Colonic mucosa (tissue), 4 donors: Measurements from ENCODE around the gene GLI2. TPM values are rescaled to one million over a fixed set of nuclear protein-coding genes. Genes with fewer than 3 reads are reported as not detected.

ENCODE experiments used
- DNase-seq: peaks from one replicate; pipeline ENCODE4 v3.0.0-alpha.2; 2020
- H3K27ac ChIP-seq: fragments of 200-600 bp; one replicate; pipeline ENCODE4 v1.8.0; 2021
- H3K27me3 ChIP-seq: fragments of 200-600 bp; one replicate; pipeline ENCODE4 v1.8.0; 2021
- H3K36me3 ChIP-seq: fragments of 200-600 bp; one replicate; pipeline ENCODE4 v1.8.0; 2021
- H3K4me1 ChIP-seq: fragments of 200-600 bp; one replicate; pipeline ENCODE4 v1.8.0; 2021; ENCODE audit warnings: mild to moderate bottlenecking
- H3K4me3 ChIP-seq: fragments of 200-600 bp; one replicate; pipeline ENCODE4 v1.8.0; 2021
- H3K9ac ChIP-seq, 2 donors: one replicate each; pipeline ENCODE4 v1.7.0; 2013; ENCODE audit warnings: control low read depth in 2 of 2, low read depth in 2 of 2, low read length in 2 of 2
- H3K9me3 ChIP-seq: fragments of 200-600 bp; one replicate; pipeline ENCODE4 v1.8.0; 2021
- intact Hi-C: fragments of 100-400 bp; cut with DNase I; formaldehyde crosslinking; loops from one replicate; pipeline ENCODE4 v1.14.1; 2022
- total RNA-seq, 2 donors: library from RNA; stranded (reverse); fragmentation: NEBNext Ultra II Directional in 1 of 2; extraction: Animal tissue kit (Norgen Biotek cat#: 25700) in 1 of 2; gene quantifications; one replicate each; pipeline ENCODE4 v1.2.1, GENCODE V29; 2021
- TF ChIP-seq, protein P1 (sequence below): fragments of 200-600 bp; IDR thresholded peaks from one replicate; pipeline ENCODE4 v1.8.0; 2022; ENCODE audit warnings: antibody characterized with exemption, mild to moderate bottlenecking
- donor health status: healthy.
- donor health status: DM: no; HTN: no; CAD: no.
- donor health status: DM: no; HTN: no; CAD: no.

The GLI2 gene
- total RNA-seq, 2 donors from 2014 or later, result 1.3 to 2.0 TPM

DNA sequence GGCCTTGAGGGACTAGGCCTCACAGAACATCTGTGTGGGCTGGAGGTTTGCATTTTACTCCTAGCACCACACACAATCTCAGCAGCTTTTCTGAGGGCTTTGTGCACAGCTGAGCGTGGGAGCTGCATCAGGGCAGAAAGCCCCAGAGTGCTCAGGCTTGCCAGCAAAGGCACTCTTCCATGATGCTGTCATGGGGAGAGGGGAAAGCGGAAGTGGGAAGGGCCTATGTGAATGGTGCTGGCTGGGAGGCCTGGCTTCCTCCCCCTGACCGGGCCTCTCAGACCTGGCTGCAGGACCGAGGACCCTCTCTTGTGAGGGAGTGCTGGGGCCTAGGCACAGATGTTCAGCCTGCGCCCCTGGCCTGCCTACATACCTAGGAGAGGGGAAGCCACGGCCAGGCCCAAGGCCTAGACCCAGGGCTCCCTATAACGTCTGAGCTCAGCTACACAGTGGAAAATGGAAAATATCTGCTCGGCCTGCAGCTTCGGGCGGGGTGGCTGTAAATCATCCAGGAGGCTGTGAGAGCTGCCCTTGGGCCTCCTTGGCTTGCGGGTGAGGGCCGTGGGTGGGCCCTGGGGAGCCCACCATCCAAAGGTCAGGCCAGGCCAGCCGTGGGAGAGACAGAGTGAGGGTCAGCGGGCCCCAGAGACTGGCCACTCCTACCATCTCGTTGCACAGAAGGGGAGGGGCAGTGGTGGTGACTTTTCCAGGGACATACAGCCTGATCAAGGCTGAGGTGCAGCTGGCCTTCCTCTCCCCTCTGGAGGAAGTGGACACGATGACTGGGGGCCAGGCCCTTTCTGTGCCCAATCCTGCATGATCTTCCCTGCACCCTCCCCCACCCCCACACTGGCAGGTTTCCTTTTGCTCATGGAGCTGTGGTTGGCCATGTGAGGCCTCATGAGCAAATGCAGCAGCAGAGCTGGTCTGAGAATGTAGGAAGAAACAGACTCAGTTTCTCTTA lies 22.8 kb downstream of the GLI2 start:
- H3K27me3 ChIP-seq, result no peaks in the 10 kb centered on the region
- peak; percentile 50 for DNase-seq
- no peaks in the 10 kb centered on the region for H3K4me1 ChIP-seq
- H3K4me3 ChIP-seq, result no peak overlapping the region
- no peaks in the 10 kb centered on the region for H3K9me3 ChIP-seq
- H3K27ac ChIP-seq, result peak overlapping the region; percentile 57
- intact Hi-C loops, result no loop called here
- TF ChIP-seq, protein P1, sequence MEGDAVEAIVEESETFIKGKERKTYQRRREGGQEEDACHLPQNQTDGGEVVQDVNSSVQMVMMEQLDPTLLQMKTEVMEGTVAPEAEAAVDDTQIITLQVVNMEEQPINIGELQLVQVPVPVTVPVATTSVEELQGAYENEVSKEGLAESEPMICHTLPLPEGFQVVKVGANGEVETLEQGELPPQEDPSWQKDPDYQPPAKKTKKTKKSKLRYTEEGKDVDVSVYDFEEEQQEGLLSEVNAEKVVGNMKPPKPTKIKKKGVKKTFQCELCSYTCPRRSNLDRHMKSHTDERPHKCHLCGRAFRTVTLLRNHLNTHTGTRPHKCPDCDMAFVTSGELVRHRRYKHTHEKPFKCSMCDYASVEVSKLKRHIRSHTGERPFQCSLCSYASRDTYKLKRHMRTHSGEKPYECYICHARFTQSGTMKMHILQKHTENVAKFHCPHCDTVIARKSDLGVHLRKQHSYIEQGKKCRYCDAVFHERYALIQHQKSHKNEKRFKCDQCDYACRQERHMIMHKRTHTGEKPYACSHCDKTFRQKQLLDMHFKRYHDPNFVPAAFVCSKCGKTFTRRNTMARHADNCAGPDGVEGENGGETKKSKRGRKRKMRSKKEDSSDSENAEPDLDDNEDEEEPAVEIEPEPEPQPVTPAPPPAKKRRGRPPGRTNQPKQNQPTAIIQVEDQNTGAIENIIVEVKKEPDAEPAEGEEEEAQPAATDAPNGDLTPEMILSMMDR, result no peak
- no peaks in the 10 kb centered on the region for H3K36me3 ChIP-seq
- peak overlapping the region in 1 of 2 donors; percentile 58 for H3K9ac ChIP-seq

DNA sequence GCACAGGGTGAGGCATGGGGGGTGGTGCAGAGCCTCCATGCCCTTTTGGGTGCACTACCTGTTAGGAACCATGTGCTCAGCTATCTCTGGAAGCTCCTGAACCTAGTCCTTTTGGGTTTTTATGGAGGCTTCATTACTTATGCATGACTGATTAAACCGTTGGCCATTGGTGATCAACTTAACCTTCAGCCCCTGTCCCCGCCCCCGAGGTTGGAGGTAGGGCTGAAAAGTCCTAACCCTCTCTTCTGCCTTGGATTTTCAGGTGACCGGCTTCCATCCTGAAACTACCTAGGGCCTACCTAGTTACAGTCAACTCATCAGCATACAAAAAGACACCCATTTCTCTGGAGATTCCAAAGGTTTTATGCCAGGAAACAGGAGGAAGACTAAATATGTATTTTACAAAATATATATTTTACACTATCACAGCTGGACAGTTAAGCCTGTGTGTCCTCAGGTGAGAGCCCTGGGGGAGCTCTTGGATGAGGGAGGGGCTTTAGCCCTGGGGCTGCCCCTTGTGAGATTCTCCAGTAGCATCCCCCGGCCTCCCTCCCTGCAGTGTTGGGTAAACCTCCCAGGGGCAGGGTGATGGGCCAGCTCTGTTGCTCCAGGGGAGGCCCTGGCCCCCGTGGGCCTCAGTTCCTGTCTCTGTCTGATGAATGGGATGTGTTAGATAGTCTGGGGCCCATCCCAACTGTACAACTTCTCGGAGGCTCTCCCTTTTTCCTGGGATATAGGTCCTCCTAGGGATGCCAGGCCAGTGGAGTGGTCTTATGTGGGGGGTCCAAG lies 24.1 kb downstream of the GLI2 start:
- no peaks in the 10 kb centered on the region for H3K27me3 ChIP-seq
- H3K4me3 ChIP-seq, result no peak overlapping the region
- no peaks in the 10 kb centered on the region for H3K4me1 ChIP-seq
- TF ChIP-seq, protein P1, result no peak
- H3K9me3 ChIP-seq, result no peaks in the 10 kb centered on the region
- H3K36me3 ChIP-seq, result no peaks in the 10 kb centered on the region
- intact Hi-C loops, result no loop called here
- no peak for DNase-seq
- no peak overlapping the region for H3K27ac ChIP-seq
- no peak overlapping the region for H3K9ac ChIP-seq

DNA sequence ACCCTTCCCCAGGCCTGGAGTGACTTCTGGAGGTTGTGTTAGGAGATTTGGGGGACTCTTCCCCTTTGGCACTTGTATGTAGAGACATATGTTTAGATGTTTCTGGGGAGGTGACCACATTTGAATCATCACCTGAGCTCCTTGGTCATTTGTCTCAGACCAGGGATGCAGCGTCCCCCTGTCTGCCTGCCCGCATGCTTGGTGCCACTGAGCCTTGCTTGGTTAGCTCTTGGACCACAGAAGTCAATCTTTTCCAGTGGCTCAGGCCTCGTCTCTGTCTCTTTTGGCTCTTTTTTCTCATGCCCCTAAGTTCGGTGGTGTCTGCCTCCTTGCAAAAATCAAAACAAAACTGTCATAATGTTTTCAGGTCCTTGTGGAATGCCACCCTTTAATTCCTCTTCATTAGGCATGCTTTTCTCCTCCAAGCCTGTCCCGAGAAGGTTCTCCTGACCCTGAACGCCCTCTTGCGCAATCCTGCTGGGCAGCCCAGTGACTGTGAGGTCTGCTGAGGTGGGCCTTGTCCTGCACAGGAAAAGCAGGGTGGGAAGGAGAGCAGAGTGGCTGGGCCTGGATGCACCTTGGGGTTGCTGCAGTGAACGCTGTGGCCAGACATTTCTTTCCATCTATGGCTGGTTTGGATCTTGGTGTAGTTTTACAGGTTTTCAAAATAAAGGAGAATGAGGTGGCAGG lies 24.9 kb downstream of the GLI2 start:
- Histone ChIP-seq H3K4me3 (no peak overlapping the region), H3K9ac (no peak overlapping the region), H3K27ac (no peak overlapping the region), H3K9me3 (no peaks in the 10 kb centered on the region), H3K27me3 (no peaks in the 10 kb centered on the region), H3K4me1 (no peaks in the 10 kb centered on the region), H3K36me3 (no peaks in the 10 kb centered on the region)
- TF ChIP-seq, protein P1, result no peak
- DNase-seq, result no peak
- intact Hi-C loops, result no loop called here

- DNase-seq, result no peak
- H3K36me3 ChIP-seq, result no peaks in the 10 kb centered on the region
- TF ChIP-seq, protein P1, result no peak
- H3K4me3 ChIP-seq, result no peak overlapping the region
- no peaks in the 10 kb centered on the region for H3K4me1 ChIP-seq
- no peak overlapping the region for H3K27ac ChIP-seq
- H3K9ac ChIP-seq, result no peak overlapping the region
- H3K27me3 ChIP-seq, result no peaks in the 10 kb centered on the region
- H3K9me3 ChIP-seq, result no peaks in the 10 kb centered on the region
- intact Hi-C loops, result no loop called here
These were observed 25.6 kb downstream of the GLI2 start for GRCh38 chr2:120761164-120761861.

GRCh38 chr2:120761911-120762310 lies 26.2 kb downstream of the GLI2 start:
- TF ChIP-seq, protein P1, result no peak
- H3K9me3 ChIP-seq, result no peaks in the 10 kb centered on the region
- no peak for DNase-seq
- H3K9ac ChIP-seq, result no peak overlapping the region
- intact Hi-C loops, result no loop called here
- H3K4me3 ChIP-seq, result no peak overlapping the region
- H3K27me3 ChIP-seq, result no peaks in the 10 kb centered on the region
- H3K36me3 ChIP-seq, result no peaks in the 10 kb centered on the region
- H3K4me1 ChIP-seq, result no peaks in the 10 kb centered on the region
- H3K27ac ChIP-seq, result no peak overlapping the region
